ENCODE measurements around the gene CALML3. TPM values are rescaled to one million over a fixed set of nuclear protein-coding genes. Genes with fewer than 3 reads are reported as not detected.

The CALML3 gene
- total RNA-seq, 1 experiment from 2014 or later: not detected

GRCh38 chr10:5574642-5575131 is 49.9 kb downstream of the CALML3 start:
- H3K27me3 ChIP-seq (ENCODE audit: insufficient read depth, low read depth): no peaks in the 10 kb centered on the region
- no peaks in the 10 kb centered on the region for H3K36me3 ChIP-seq (ENCODE audit: low read depth)
- no peak for DNase-seq
- no peaks in the 10 kb centered on the region for H4K20me1 ChIP-seq (ENCODE audit: insufficient read depth)
- ChIA-PET POLR2A (ENCODE audit: unreplicated experiment) (no interaction called here), CTCF (no interaction called here)
- no peak overlapping the region for H3K4me2 ChIP-seq
- no peak overlapping the region for H2AFZ ChIP-seq
- H3K27ac ChIP-seq: no peak overlapping the region
- intact Hi-C loops (cut with micrococcal nuclease; ENCODE audit: unreplicated experiment): no loop called here
- no peaks in the 10 kb centered on the region for H3K79me2 ChIP-seq (ENCODE audit: low read depth)
- no peaks in the 10 kb centered on the region for H3K9me2 ChIP-seq (ENCODE audit: insufficient read depth)
- no peaks in the 10 kb centered on the region for H3K9me3 ChIP-seq (ENCODE audit: insufficient read depth, low read depth)
- peaks cover 7% of the 10 kb centered on the region for H3K4me1 ChIP-seq (replicated peaks; ENCODE audit: insufficient read depth)
- peaks cover 7% of the 10 kb centered on the region; the same call in 1 of the 2 replicates for H3F3A ChIP-seq (ENCODE audit: insufficient read depth, low read depth)
- H3K4me3 ChIP-seq: no peak overlapping the region
- BruUV-seq (replicated peaks): no TSS peak
- TF ChIP-seq CTCF (conservative IDR thresholded peaks at IDR 0.05) (no peak), EZH2 (IDR thresholded peaks at IDR 0.05; ENCODE audit: low read depth) (no peak)

- BruUV-seq (replicated peaks): no TSS peak
- ChIA-PET CTCF (no interaction called here), POLR2A (ENCODE audit: unreplicated experiment) (no interaction called here)
- Histone ChIP-seq H3K9me2 (ENCODE audit: insufficient read depth) (no peaks in the 10 kb centered on the region), H3K4me2 (no peak overlapping the region), H3K36me3 (ENCODE audit: low read depth) (no peaks in the 10 kb centered on the region), H3K4me3 (no peak overlapping the region), H3K79me2 (ENCODE audit: low read depth) (no peaks in the 10 kb centered on the region), H2AFZ (no peak overlapping the region), H4K20me1 (ENCODE audit: insufficient read depth) (no peaks in the 10 kb centered on the region), H3K27ac (no peak overlapping the region), H3K27me3 (ENCODE audit: insufficient read depth, low read depth) (no peaks in the 10 kb centered on the region), H3K9me3 (ENCODE audit: insufficient read depth, low read depth) (no peaks in the 10 kb centered on the region), H3K4me1 (replicated peaks; ENCODE audit: insufficient read depth) (peaks cover 10% of the 10 kb centered on the region), H3F3A (ENCODE audit: insufficient read depth, low read depth) (peaks cover 7% of the 10 kb centered on the region; the same call in 1 of the 2 replicates)
- intact Hi-C loops (cut with micrococcal nuclease; ENCODE audit: unreplicated experiment): no loop called here
- DNase-seq: no peak
- TF ChIP-seq EZH2 (IDR thresholded peaks at IDR 0.05; ENCODE audit: low read depth) (no peak), CTCF (conservative IDR thresholded peaks at IDR 0.05) (no peak)
Observed at GRCh38 chr10:5575144-5575481, 50.4 kb downstream of the CALML3 start.

DNA sequence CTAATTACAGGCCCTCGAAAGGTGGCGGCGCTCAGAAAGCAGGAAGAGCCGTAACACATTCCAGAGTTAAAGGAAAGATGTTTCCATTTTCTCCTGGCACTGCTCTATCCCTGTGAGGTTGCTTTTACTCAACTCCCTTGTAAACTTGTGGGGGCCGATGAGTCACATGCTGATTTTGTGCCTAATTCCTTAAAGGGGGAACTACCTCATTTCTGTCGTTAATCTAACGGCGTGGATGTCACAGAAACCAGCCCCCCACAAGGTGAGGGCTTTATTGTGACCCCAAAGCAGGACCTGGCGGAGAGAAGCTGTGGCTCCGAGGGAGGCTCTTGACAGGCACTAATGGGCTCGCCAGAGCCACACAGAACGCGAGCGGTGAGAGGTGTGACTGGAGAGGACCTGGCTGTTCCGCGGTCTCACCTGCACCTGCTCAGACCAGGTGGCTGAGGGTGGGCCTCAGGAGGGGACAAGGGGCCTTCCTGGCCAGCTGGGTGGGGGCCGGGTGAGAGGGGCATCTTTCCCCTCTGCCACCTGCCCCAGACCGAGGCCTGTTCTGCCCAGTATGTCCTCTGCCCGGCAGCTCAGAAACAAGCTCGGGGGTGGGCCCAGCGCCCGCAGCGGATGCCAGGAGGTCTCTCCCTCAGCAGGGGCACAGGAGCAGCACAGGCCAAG is 50.9 kb downstream of the CALML3 start:
- peaks cover 7% of the 10 kb centered on the region; the same call in 1 of the 2 replicates for H3F3A ChIP-seq (ENCODE audit: insufficient read depth, low read depth)
- H3K9me2 ChIP-seq (ENCODE audit: insufficient read depth): no peaks in the 10 kb centered on the region
- H3K27me3 ChIP-seq (ENCODE audit: insufficient read depth, low read depth): no peaks in the 10 kb centered on the region
- no peaks in the 10 kb centered on the region for H3K79me2 ChIP-seq (ENCODE audit: low read depth)
- no peak overlapping the region for H3K27ac ChIP-seq
- H2AFZ ChIP-seq: no peak overlapping the region
- no peaks in the 10 kb centered on the region for H3K9me3 ChIP-seq (ENCODE audit: insufficient read depth, low read depth)
- TF ChIP-seq EZH2 (IDR thresholded peaks at IDR 0.05; ENCODE audit: low read depth) (no peak), CTCF (conservative IDR thresholded peaks at IDR 0.05) (no peak)
- no peak overlapping the region for H3K4me2 ChIP-seq
- POLR2A ChIA-PET (ENCODE audit: unreplicated experiment): no interaction called here
- intact Hi-C loops (cut with micrococcal nuclease; ENCODE audit: unreplicated experiment): no loop called here
- H3K4me1 ChIP-seq (replicated peaks; ENCODE audit: insufficient read depth): peaks cover 15% of the 10 kb centered on the region
- CTCF ChIA-PET: no interaction called here
- no peak overlapping the region for H3K4me3 ChIP-seq
- no peaks in the 10 kb centered on the region for H3K36me3 ChIP-seq (ENCODE audit: low read depth)
- H4K20me1 ChIP-seq (ENCODE audit: insufficient read depth): no peaks in the 10 kb centered on the region
- DNase-seq: peak in 1 of 2 experiments; percentile 41
- no TSS peak for BruUV-seq (replicated peaks)
